Fibroblast of skin of scalp (primary cell): Measurements from ENCODE around the gene SLC7A9. TPM values are rescaled to one million over a fixed set of nuclear protein-coding genes. Genes with fewer than 3 reads are reported as not detected.
"Not testable (repeated sequence)": the region's sequence is repeated elsewhere in the genome, so short reads cannot be mapped to it uniquely, and the experiment has no call there.

Source experiments
- DNase-seq: peaks from one replicate; pipeline ENCODE4 v3.0.0-alpha.2; 2013
- polyA plus RNA-seq, 2 experiments: library from polyadenylated mRNA; unstranded; fragments of 120-200 nt; gene quantifications; one replicate each; pipeline ENCODE4 v1.2.1, GENCODE V29; 2013; ENCODE audit not compliant: insufficient read length in 2 of 2

The SLC7A9 gene
- 0.19 TPM for polyA plus RNA-seq (2013, experiment 1 of 2; ENCODE audit: insufficient read length)
- not detected for polyA plus RNA-seq (2013, experiment 2 of 2; ENCODE audit: insufficient read length)

GRCh38 chr19:32869369-32869965 is at the start of gene SLC7A9:
TSS of gene SLC7A9 (minus strand) at chr19:32869767. CDS start at chr19:32868534, 1,233 bp downstream.
- no peak for DNase-seq

GRCh38 chr19:32919365-32919764 is 49.8 kb upstream of the SLC7A9 start:
- no peak for DNase-seq

GRCh38 chr19:32917616-32917996 is 48.0 kb upstream of the SLC7A9 start:
- DNase-seq: no peak

- DNase-seq: no peak
These were observed 47.5 kb upstream of the SLC7A9 start for GRCh38 chr19:32916969-32917615.

GRCh38 chr19:32914879-32915660 is 45.5 kb upstream of the SLC7A9 start:
- DNase-seq: no peak

- DNase-seq: no peak
These were observed 41.9 kb upstream of the SLC7A9 start for GRCh38 chr19:32911467-32911866.

- DNase-seq: no peak
These were observed 41.3 kb upstream of the SLC7A9 start for GRCh38 chr19:32910874-32911273.

GRCh38 chr19:32910094-32910493 is 40.5 kb upstream of the SLC7A9 start:
- DNase-seq: no peak

GRCh38 chr19:32909257-32909656 is 39.7 kb upstream of the SLC7A9 start:
- no peak for DNase-seq

- DNase-seq: no peak
These were observed 39.1 kb upstream of the SLC7A9 start for GRCh38 chr19:32908641-32909190.

GRCh38 chr19:32902448-32902847 is 32.9 kb upstream of the SLC7A9 start:
- DNase-seq: no peak

- no peak for DNase-seq
These were observed 32.1 kb upstream of the SLC7A9 start for GRCh38 chr19:32901504-32902161.

- peak; percentile 32 for DNase-seq
These were observed 27.1 kb upstream of the SLC7A9 start for GRCh38 chr19:32896516-32897214.

- DNase-seq: no peak
These were observed 25.8 kb upstream of the SLC7A9 start for GRCh38 chr19:32895384-32895783.

- no peak for DNase-seq
These were observed 22.0 kb upstream of the SLC7A9 start for GRCh38 chr19:32891609-32892008.

- DNase-seq: no peak
These were observed 21.3 kb upstream of the SLC7A9 start for GRCh38 chr19:32890841-32891240.

- no peak for DNase-seq
These were observed 20.8 kb upstream of the SLC7A9 start for GRCh38 chr19:32890326-32890725.

GRCh38 chr19:32889137-32889934 is 19.8 kb upstream of the SLC7A9 start:
- DNase-seq: no peak

- DNase-seq: no peak
These were observed 18.1 kb upstream of the SLC7A9 start for GRCh38 chr19:32887572-32888215.

GRCh38 chr19:32886241-32886640 is 16.7 kb upstream of the SLC7A9 start:
- DNase-seq: no peak

- not testable (repeated sequence) for DNase-seq
These were observed 15.7 kb upstream of the SLC7A9 start for GRCh38 chr19:32885255-32885654.
